Panc1 (cell line): ENCODE measurements around the gene MAP4K4. TPM values are rescaled to one million over a fixed set of nuclear protein-coding genes. Genes with fewer than 3 reads are reported as not detected.

Experiments
- ATAC-seq: fragments of 200-7000 bp; cut with Tn5 transposase; 2 replicates; pipeline ENCODE4 v1.9.1; 2020; ENCODE audit warnings: mild to moderate bottlenecking, moderate library complexity
- BruUV-seq: library from RNA; stranded (reverse); fragments of 400-500 nt; replicated peaks from 2 replicates; lab custom pipeline; 2021; lab: Mats Ljungman, UMichigan
- CTCF ChIA-PET: fragments of 300-600 bp; sonication (Branson Sonifier 250); formaldehyde crosslinking; loops from one replicate; lab custom pipeline; 2022; ENCODE audit warnings: antibody characterized with exemption; lab: Charles Lee
- POLR2A ChIA-PET: fragments of 300-600 bp; sonication (Branson Sonifier 250); formaldehyde crosslinking; loops from one replicate; lab custom pipeline; 2022; ENCODE audit warnings: antibody characterized with exemption; lab: Charles Lee
- DNase-seq: peaks from one replicate; pipeline ENCODE4 v3.0.0-alpha.2; 2010; ENCODE audit warnings: low read depth, low spot score
- H3K27ac ChIP-seq: 2 replicates; pipeline ENCODE4 v1.5.1; 2011; ENCODE audit warnings: mild to moderate bottlenecking, low read length, inconsistent platforms
- H3K27me3 ChIP-seq: fragments of 200-500 bp; sonication (Bioruptor generic); 2 replicates; pipeline ENCODE4 v1.6.0; 2014; ENCODE audit warnings: low read length, inconsistent platforms; ENCODE audit not compliant: control insufficient read depth, insufficient read depth
- H3K36me3 ChIP-seq: fragments of 200-500 bp; sonication (Bioruptor generic); 2 replicates; pipeline ENCODE4 v1.5.1; 2014; ENCODE audit warnings: inconsistent platforms, mild to moderate bottlenecking, low read length, moderate library complexity; ENCODE audit not compliant: control insufficient read depth, insufficient read depth
- H3K4me1 ChIP-seq: 2 replicates; pipeline ENCODE4 v1.5.1; 2011; ENCODE audit warnings: inconsistent platforms, mild to moderate bottlenecking, low read length, moderate library complexity; ENCODE audit not compliant: control insufficient read depth, insufficient read depth
- H3K4me3 ChIP-seq, 2 experiments: 2 replicates each; pipeline ENCODE4 v1.5.1; 2011 to 2012; ENCODE audit warnings: low read depth in 2 of 2, low read length in 2 of 2, mild to moderate bottlenecking in 2 of 2, inconsistent platforms in 1 of 2, moderate library complexity in 1 of 2
- H3K9me3 ChIP-seq: fragments of 200-500 bp; sonication (Bioruptor generic); 2 replicates; pipeline ENCODE4 v1.5.1; 2014; ENCODE audit warnings: low read depth, mild to moderate bottlenecking, inconsistent platforms, low read length, moderate library complexity; ENCODE audit not compliant: control insufficient read depth, insufficient read depth
- CTCF ChIP-seq: fragments of 450-650 bp; IDR thresholded peaks from 2 replicates; pipeline ENCODE4 v1.5.1; 2017; ENCODE audit warnings: mild to moderate bottlenecking
- POLR2AphosphoS5 ChIP-seq: IDR thresholded peaks from 2 replicates; pipeline ENCODE4 v1.6.1; 2012; ENCODE audit warnings: mild to moderate bottlenecking, low read depth, low read length, moderate library complexity
- REST ChIP-seq, 2 experiments: IDR thresholded peaks; 2 replicates each; pipeline ENCODE4 v1.6.1; 2011 to 2012; ENCODE audit warnings: low read depth in 2 of 2, control low read depth in 1 of 2, low read length in 1 of 2, mild to moderate bottlenecking in 1 of 2, moderate library complexity in 1 of 2; ENCODE audit not compliant: insufficient read depth in 1 of 2
- SIN3A ChIP-seq: IDR thresholded peaks from 2 replicates; pipeline ENCODE4 v1.6.1; 2012; ENCODE audit warnings: low read depth, mild to moderate bottlenecking, low read length, moderate library complexity, borderline replicate concordance; ENCODE audit not compliant: insufficient read depth
- TCF7L2 ChIP-seq: IDR thresholded peaks from 2 replicates; pipeline ENCODE4 v1.6.1; 2011; ENCODE audit warnings: mild to moderate bottlenecking, low read depth, low read length, inconsistent platforms
- in situ Hi-C: cut with HindIII; loops from 2 replicates; pipeline ENCODE4 v1.10.0; 2016; ENCODE audit warnings: low sequenced_read_pairs, low pct_unique_long_range_greater_than_20kb
- intact Hi-C: fragments of 100-400 bp; cut with micrococcal nuclease; formaldehyde crosslinking; loops from one replicate; pipeline ENCODE4 v1.10.0; 2022; ENCODE audit not compliant: unreplicated experiment
- total RNA-seq: library from RNA; stranded (reverse); gene quantifications from one replicate; pipeline ENCODE4 v1.2.1, GENCODE V29; 2021; ENCODE audit not compliant: unreplicated experiment

The MAP4K4 gene
- total RNA-seq, 1 experiment from 2014 or later = 68.5 TPM

- CTCF ChIA-PET = interaction anchor here (0.6 to 1.6 kb wide), 2 partner anchors 53 to 61 kb away, joined by 3 to 13 read pairs; no protein-coding TSS in a partner anchor
- no peaks in the 10 kb centered on the region for H3K27me3 ChIP-seq
- intact Hi-C loops (no loop called here), in situ Hi-C loops (no loop called here)
- no TSS peak for BruUV-seq
- H3K27ac ChIP-seq = no peak overlapping the region
- no peaks in the 10 kb centered on the region for H3K9me3 ChIP-seq
- peaks cover 31% of the 10 kb centered on the region for H3K4me1 ChIP-seq
- POLR2A ChIA-PET = no interaction called here
- H3K4me3 ChIP-seq = no peak overlapping the region
- H3K36me3 ChIP-seq = no peaks in the 10 kb centered on the region
- no peak for DNase-seq
- TF ChIP-seq POLR2AphosphoS5 = no peak
- TF ChIP-seq CTCF = peak; percentile 78
- no peak for TF ChIP-seq REST (IDR thresholded peaks at IDR 0.05; ENCODE audit: insufficient read depth in 1 of 2, low read depth in 2 of 2, low read length in 1 of 2)
- no peak for TF ChIP-seq TCF7L2
- TF ChIP-seq SIN3A = no peak
- ATAC-seq = peak; percentile 80
Observed at GRCh38 chr2:101770726-101771125, 73.2 kb downstream of the MAP4K4 start.

- no peak overlapping the region for H3K27ac ChIP-seq
- intact Hi-C loops = no loop called here
- H3K4me3 ChIP-seq = no peak overlapping the region
- ChIA-PET CTCF (interaction anchor here (0.5 to 1.6 kb wide), 3 partner anchors 26 to 60 kb away, joined by 3 to 13 read pairs (median 11); no protein-coding TSS in a partner anchor), POLR2A (no interaction called here)
- TF ChIP-seq CTCF (no peak), POLR2AphosphoS5 (no peak), SIN3A (no peak)
- DNase-seq (no peak), ATAC-seq (no peak)
- H3K36me3 ChIP-seq = no peaks in the 10 kb centered on the region
- in situ Hi-C loops = no loop called here
- peaks cover 25% of the 10 kb centered on the region for H3K4me1 ChIP-seq
- BruUV-seq = no TSS peak
- no peaks in the 10 kb centered on the region for H3K27me3 ChIP-seq
- no peaks in the 10 kb centered on the region for H3K9me3 ChIP-seq
Observed at GRCh38 chr2:101771227-101771902, 73.9 kb downstream of the MAP4K4 start.
